ENCODE measurements around the gene ZDHHC4.

The ZDHHC4 gene

GRCh38 chr7:6621195-6622133, 44.2 kb downstream of the ZDHHC4 start:
- H3K4me3 ChIP-seq (ENCODE audit: low read depth, low read length): no peak overlapping the region
- no peak for TF ChIP-seq CTCF (IDR thresholded peaks at IDR 0.05; ENCODE audit: low read depth, low read length)

GRCh38 chr7:6622134-6622710, 45.0 kb downstream of the ZDHHC4 start:
- TF ChIP-seq CTCF (IDR thresholded peaks at IDR 0.05; ENCODE audit: low read depth, low read length): no peak
- H3K4me3 ChIP-seq (ENCODE audit: low read depth, low read length): no peak overlapping the region

- TF ChIP-seq CTCF (IDR thresholded peaks at IDR 0.05; ENCODE audit: low read depth, low read length): no peak
- H3K4me3 ChIP-seq (ENCODE audit: low read depth, low read length): no peak overlapping the region
Observed at GRCh38 chr7:6623589-6624245, 46.5 kb downstream of the ZDHHC4 start.

GRCh38 chr7:6624246-6624611, 47.0 kb downstream of the ZDHHC4 start:
- H3K4me3 ChIP-seq (ENCODE audit: low read depth, low read length): no peak overlapping the region
- TF ChIP-seq CTCF (IDR thresholded peaks at IDR 0.05; ENCODE audit: low read depth, low read length): no peak

- TF ChIP-seq CTCF (IDR thresholded peaks at IDR 0.05; ENCODE audit: low read depth, low read length): no peak
- no peak overlapping the region for H3K4me3 ChIP-seq (ENCODE audit: low read depth, low read length)
Observed at GRCh38 chr7:6628045-6628444, 50.8 kb downstream of the ZDHHC4 start.

GRCh38 chr7:6630007-6630849, 53.0 kb downstream of the ZDHHC4 start:
- no peak for TF ChIP-seq CTCF (IDR thresholded peaks at IDR 0.05; ENCODE audit: low read depth, low read length)
- no peak overlapping the region for H3K4me3 ChIP-seq (ENCODE audit: low read depth, low read length)
